ENCODE measurements around the gene MCTP1. TPM values are rescaled to one million over a fixed set of nuclear protein-coding genes. Genes with fewer than 3 reads are reported as not detected.

Gene MCTP1
- total RNA-seq, 2 donors from 2014 or later, result not detected

- Mint-ChIP-seq H3K27me3 (no peaks in the 10 kb centered on the region), H3K27ac (no peak overlapping the region), H3K4me1 (no peaks in the 10 kb centered on the region), H3K9me3 (peaks cover 4% of the 10 kb centered on the region), H3K4me3 (no peak overlapping the region), H3K36me3 (ENCODE audit: low read depth) (no peaks in the 10 kb centered on the region)
- ATAC-seq (replicated peaks), result no peak
Measured at GRCh38 chr5:95102080-95102479, 182.8 kb downstream of the MCTP1 start.

- Mint-ChIP-seq H3K27ac (no peak overlapping the region), H3K27me3 (peaks cover 7% of the 10 kb centered on the region), H3K36me3 (ENCODE audit: low read depth) (no peaks in the 10 kb centered on the region), H3K9me3 (peaks cover 11% of the 10 kb centered on the region), H3K4me3 (no peak overlapping the region), H3K4me1 (no peaks in the 10 kb centered on the region)
- ATAC-seq (replicated peaks), result no peak
Measured at GRCh38 chr5:95100551-95100950, 184.3 kb downstream of the MCTP1 start.

GRCh38 chr5:95098012-95098411, 186.9 kb downstream of the MCTP1 start:
- H3K4me1 Mint-ChIP-seq, result no peaks in the 10 kb centered on the region
- H3K9me3 Mint-ChIP-seq, result peaks cover 14% of the 10 kb centered on the region
- no peak overlapping the region for H3K27ac Mint-ChIP-seq
- ATAC-seq (replicated peaks), result no peak
- H3K4me3 Mint-ChIP-seq, result no peak overlapping the region
- H3K36me3 Mint-ChIP-seq (ENCODE audit: low read depth), result no peaks in the 10 kb centered on the region
- peaks cover 11% of the 10 kb centered on the region for H3K27me3 Mint-ChIP-seq

GRCh38 chr5:95093211-95093610, 191.7 kb downstream of the MCTP1 start:
- no peaks in the 10 kb centered on the region for H3K36me3 Mint-ChIP-seq (ENCODE audit: low read depth)
- peaks cover 24% of the 10 kb centered on the region for H3K9me3 Mint-ChIP-seq

GRCh38 chr5:95090774-95091173, 194.1 kb downstream of the MCTP1 start:
- no peak for ATAC-seq (replicated peaks)
- Mint-ChIP-seq H3K36me3 (ENCODE audit: low read depth) (no peaks in the 10 kb centered on the region), H3K27me3 (peaks cover 10% of the 10 kb centered on the region), H3K27ac (no peak overlapping the region), H3K9me3 (peaks cover 15% of the 10 kb centered on the region), H3K4me3 (no peak overlapping the region), H3K4me1 (no peaks in the 10 kb centered on the region)

More at GRCh38 chr5:95093211-95093610, 191.7 kb downstream of the MCTP1 start:
- Mint-ChIP-seq H3K27me3 (peaks cover 11% of the 10 kb centered on the region), H3K4me3 (no peak overlapping the region), H3K27ac (no peak overlapping the region), H3K4me1 (no peaks in the 10 kb centered on the region)
- ATAC-seq (replicated peaks), result no peak

- ATAC-seq (replicated peaks), result no peak
- H3K36me3 Mint-ChIP-seq (ENCODE audit: low read depth), result no peaks in the 10 kb centered on the region
- H3K9me3 Mint-ChIP-seq, result peaks cover 11% of the 10 kb centered on the region
- H3K27ac Mint-ChIP-seq, result no peak overlapping the region
- H3K4me1 Mint-ChIP-seq, result no peaks in the 10 kb centered on the region
- no peak overlapping the region for H3K4me3 Mint-ChIP-seq
- peaks cover 3% of the 10 kb centered on the region for H3K27me3 Mint-ChIP-seq
Measured at GRCh38 chr5:95087816-95088317, 197.0 kb downstream of the MCTP1 start.

GRCh38 chr5:95086927-95087815, 197.7 kb downstream of the MCTP1 start:
- Mint-ChIP-seq H3K4me1 (no peaks in the 10 kb centered on the region), H3K9me3 (peaks cover 11% of the 10 kb centered on the region), H3K27me3 (peaks cover 3% of the 10 kb centered on the region), H3K4me3 (no peak overlapping the region), H3K27ac (no peak overlapping the region), H3K36me3 (ENCODE audit: low read depth) (no peaks in the 10 kb centered on the region)
- ATAC-seq (replicated peaks), result no peak

GRCh38 chr5:95084757-95085156, 200.1 kb downstream of the MCTP1 start:
- peaks cover 6% of the 10 kb centered on the region for H3K4me1 Mint-ChIP-seq
- H3K27ac Mint-ChIP-seq, result no peak overlapping the region
- H3K9me3 Mint-ChIP-seq, result no peaks in the 10 kb centered on the region
- no peak for ATAC-seq (replicated peaks)
- no peak overlapping the region for H3K4me3 Mint-ChIP-seq
- H3K27me3 Mint-ChIP-seq, result peaks cover 3% of the 10 kb centered on the region
- H3K36me3 Mint-ChIP-seq (ENCODE audit: low read depth), result no peaks in the 10 kb centered on the region

GRCh38 chr5:95083606-95084005, 201.3 kb downstream of the MCTP1 start:
- no peaks in the 10 kb centered on the region for H3K36me3 Mint-ChIP-seq (ENCODE audit: low read depth)
- peaks cover 3% of the 10 kb centered on the region for H3K27me3 Mint-ChIP-seq
- no peak overlapping the region for H3K4me3 Mint-ChIP-seq
- H3K9me3 Mint-ChIP-seq, result no peaks in the 10 kb centered on the region
- peaks cover 6% of the 10 kb centered on the region for H3K4me1 Mint-ChIP-seq
- H3K27ac Mint-ChIP-seq, result no peak overlapping the region
- no peak for ATAC-seq (replicated peaks)

- Mint-ChIP-seq H3K4me3 (peak overlapping the region; percentile 26), H3K36me3 (ENCODE audit: low read depth) (no peaks in the 10 kb centered on the region), H3K27me3 (peaks cover 4% of the 10 kb centered on the region), H3K9me3 (no peaks in the 10 kb centered on the region), H3K27ac (no peak overlapping the region), H3K4me1 (peaks cover 6% of the 10 kb centered on the region)
- no peak for ATAC-seq (replicated peaks)
Measured at GRCh38 chr5:95081982-95082381, 202.9 kb downstream of the MCTP1 start.

GRCh38 chr5:95081500-95081960, 203.4 kb downstream of the MCTP1 start:
- Mint-ChIP-seq H3K36me3 (ENCODE audit: low read depth) (no peaks in the 10 kb centered on the region), H3K27me3 (peaks cover 4% of the 10 kb centered on the region), H3K9me3 (no peaks in the 10 kb centered on the region), H3K4me3 (peak overlapping the region; percentile 26), H3K4me1 (peaks cover 6% of the 10 kb centered on the region), H3K27ac (no peak overlapping the region)
- ATAC-seq (replicated peaks), result peak; percentile 78

- Mint-ChIP-seq H3K4me3 (no peak overlapping the region), H3K4me1 (peaks cover 6% of the 10 kb centered on the region)
Measured at GRCh38 chr5:95080441-95080840, 204.5 kb downstream of the MCTP1 start.

GRCh38 chr5:95080030-95080429, 204.9 kb downstream of the MCTP1 start:
- H3K4me1 Mint-ChIP-seq, result peaks cover 6% of the 10 kb centered on the region
- H3K36me3 Mint-ChIP-seq (ENCODE audit: low read depth), result no peaks in the 10 kb centered on the region
- no peaks in the 10 kb centered on the region for H3K9me3 Mint-ChIP-seq
- H3K4me3 Mint-ChIP-seq, result no peak overlapping the region
- H3K27me3 Mint-ChIP-seq, result peaks cover 4% of the 10 kb centered on the region
- H3K27ac Mint-ChIP-seq, result no peak overlapping the region
- no peak for ATAC-seq (replicated peaks)

More at GRCh38 chr5:95080441-95080840, 204.5 kb downstream of the MCTP1 start:
- no peak for ATAC-seq (replicated peaks)
- Mint-ChIP-seq H3K27ac (no peak overlapping the region), H3K36me3 (ENCODE audit: low read depth) (no peaks in the 10 kb centered on the region), H3K27me3 (peaks cover 4% of the 10 kb centered on the region), H3K9me3 (no peaks in the 10 kb centered on the region)

GRCh38 chr5:95078868-95079267, 206.0 kb downstream of the MCTP1 start:
- ATAC-seq (replicated peaks), result no peak
- H3K36me3 Mint-ChIP-seq (ENCODE audit: low read depth), result no peaks in the 10 kb centered on the region
- H3K4me1 Mint-ChIP-seq, result peaks cover 6% of the 10 kb centered on the region
- H3K4me3 Mint-ChIP-seq, result no peak overlapping the region
- H3K9me3 Mint-ChIP-seq, result no peaks in the 10 kb centered on the region
- peaks cover 4% of the 10 kb centered on the region for H3K27me3 Mint-ChIP-seq
- no peak overlapping the region for H3K27ac Mint-ChIP-seq

Measured in activated T-helper 17 cell treated with anti-CD3 and anti-CD28 coated beads, Interleukin-2, amount 50 U/mL, for 72 hours (primary cell).